SK-MEL-5 (cell line): ENCODE results near the gene OTUB1. TPM values are rescaled to one million over a fixed set of nuclear protein-coding genes. Genes with fewer than 3 reads are reported as not detected.
"Not testable (repeated sequence)": the region's sequence is repeated elsewhere in the genome, so short reads cannot be mapped to it uniquely, and the experiment has no call there.

ENCODE experiments used
- DNase-seq: peaks from one replicate; pipeline ENCODE4 v3.0.0-alpha.2; 2016; ENCODE audit warnings: low read depth, low spot score
- in situ Hi-C: cut with HindIII; loops from 2 replicates; pipeline ENCODE4 v1.10.0; 2016; ENCODE audit warnings: low sequenced_read_pairs, high pct_unique_total_duplicates, low pct_unique_long_range_greater_than_20kb
- polyA plus RNA-seq, 2 experiments: library from polyadenylated mRNA; depleted of rRNA; stranded (reverse); fragments of >200 nt; gene quantifications; 2 replicates each; pipeline ENCODE4 v1.2.3, GENCODE V29; 2015
- total RNA-seq: library from RNA; depleted of rRNA; stranded (reverse); fragments of >200 nt; shearing (Covaris generic); gene quantifications from 2 replicates; pipeline ENCODE4 v1.2.3, GENCODE V29; 2014; rRNA removed

OTUB1 gene
- total RNA-seq, result 37.3 and 39.2 TPM in 2 replicates
- 86.7 and 96.2 TPM in 2 replicates for polyA plus RNA-seq (2015; cell fraction: cytosol; rRNA removed)
- 149 and 171 TPM in 2 replicates for polyA plus RNA-seq (2015; cell fraction: nucleus; rRNA removed)

- in situ Hi-C loops, result no loop called here
- DNase-seq, result peak; percentile 91
These were observed at the start of gene OTUB1 for GRCh38 chr11:63986156-63986931. Gene OTUB1, plus strand, starts transcription at chr11:63986438. Its CDS starts 19 bp downstream, at chr11:63986457.

- in situ Hi-C loops, result no loop called here
- no peak for DNase-seq
These were observed 48.3 kb upstream of the OTUB1 start for GRCh38 chr11:63937713-63938478.

- in situ Hi-C loops, result no loop called here
- peak; percentile 93 for DNase-seq
These were observed 47.5 kb upstream of the OTUB1 start, which contains the start of gene NAA40 for GRCh38 chr11:63938479-63939396. Gene NAA40, plus strand, starts transcription at chr11:63939002. Its CDS starts 95 bp downstream, at chr11:63939097.

- DNase-seq, result no peak
- in situ Hi-C loops, result no loop called here
These were observed 46.8 kb upstream of the OTUB1 start for GRCh38 chr11:63939397-63939891.

- no peak for DNase-seq
- in situ Hi-C loops, result no loop called here
These were observed 45.5 kb upstream of the OTUB1 start for GRCh38 chr11:63940786-63941185.

- in situ Hi-C loops, result no loop called here
- DNase-seq, result no peak
These were observed 44.3 kb upstream of the OTUB1 start for GRCh38 chr11:63941901-63942300.

GRCh38 chr11:63942803-63943202, 43.4 kb upstream of the OTUB1 start:
- in situ Hi-C loops, result no loop called here
- no peak for DNase-seq

GRCh38 chr11:63944987-63945386, 41.3 kb upstream of the OTUB1 start:
- DNase-seq, result no peak
- in situ Hi-C loops, result no loop called here

GRCh38 chr11:63945477-63946163, 40.6 kb upstream of the OTUB1 start:
- peak; percentile 64 for DNase-seq
- in situ Hi-C loops, result no loop called here

GRCh38 chr11:63951779-63952536, 34.3 kb upstream of the OTUB1 start:
- in situ Hi-C loops, result no loop called here
- no peak for DNase-seq

GRCh38 chr11:63952570-63952969, 33.7 kb upstream of the OTUB1 start:
- in situ Hi-C loops, result no loop called here

GRCh38 chr11:63958008-63958407, 28.2 kb upstream of the OTUB1 start:
- in situ Hi-C loops, result no loop called here
- no peak for DNase-seq

More at GRCh38 chr11:63952570-63952969, 33.7 kb upstream of the OTUB1 start:
- DNase-seq, result no peak

GRCh38 chr11:63961608-63962412, 24.4 kb upstream of the OTUB1 start:
- in situ Hi-C loops, result no loop called here
- DNase-seq, result no peak

GRCh38 chr11:63963895-63964294, 22.3 kb upstream of the OTUB1 start:
- in situ Hi-C loops, DNase-seq: not testable (repeated sequence)

- in situ Hi-C loops, result no loop called here
- DNase-seq, result no peak
These were observed 19.8 kb upstream of the OTUB1 start for GRCh38 chr11:63966444-63966843.
